T-helper 1 cell treated with Interleukin-12 subunit alpha and Interleukin-12 subunit beta and Interleukin-4 antibody, amounts not matched to agents 30 ng/mL and 1 ng/mL, for 36 hours (primary cell): ENCODE data around the gene BAG1. TPM values are rescaled to one million over a fixed set of nuclear protein-coding genes. Genes with fewer than 3 reads are reported as not detected.

ENCODE experiments used
- intact Hi-C: fragments of 100-400 bp; cut with micrococcal nuclease; formaldehyde crosslinking; loops from one replicate; pipeline ENCODE4 v1.15.1; 2024
- total RNA-seq: library from RNA; stranded (reverse); gene quantifications from 2 replicates; pipeline ENCODE4 v1.2.3, GENCODE V29; 2022

Gene BAG1
- total RNA-seq, 1 donor from 2014 or later: 55.4 TPM

GRCh38 chr9:33285502-33285901, 21.0 kb upstream of the BAG1 start:
- intact Hi-C loops: no loop called here

- intact Hi-C loops: no loop called here
Observed at GRCh38 chr9:33277484-33277883, 13.0 kb upstream of the BAG1 start.

- intact Hi-C loops: no loop called here
Observed at GRCh38 chr9:33273972-33274328, 9.4 kb upstream of the BAG1 start.

GRCh38 chr9:33273266-33273971, 8.9 kb upstream of the BAG1 start:
- intact Hi-C loops: no loop called here

GRCh38 chr9:33272061-33272460, 7.6 kb upstream of the BAG1 start:
- intact Hi-C loops: no loop called here

- intact Hi-C loops: no loop called here
Observed at GRCh38 chr9:33270146-33270545, 5.6 kb upstream of the BAG1 start.

GRCh38 chr9:33267151-33267767, 2.8 kb upstream of the BAG1 start:
- intact Hi-C loops: loop anchor here (10.0 kb wide), 2 partner anchors 908 to 1108 kb away; partner anchors contain the start of genes MYORG and UBAP1

- intact Hi-C loops: loop anchor here (1.0 to 10.0 kb wide), 5 partner anchors 150 to 1109 kb away; partner anchors contain the start of genes DCAF12, KIF24, MYORG and NUDT2
Observed at GRCh38 chr9:33265211-33265865, 830 bp upstream of the BAG1 start.

GRCh38 chr9:33264003-33264472, 470 bp downstream of the BAG1 start:
- intact Hi-C loops: loop anchor here (1.0 to 10.0 kb wide), 16 partner anchors 26 to 1194 kb away; partner anchors contain the start of genes APTX, B4GALT1, DCAF12 and DNAI1

- intact Hi-C loops: loop anchor here (1.0 to 10.0 kb wide), 16 partner anchors 27 to 1195 kb away; partner anchors contain the start of genes APTX, B4GALT1, DCAF12 and DNAI1
Observed at GRCh38 chr9:33263131-33264002, 1.1 kb downstream of the BAG1 start.

- intact Hi-C loops: loop anchor here (10.0 kb wide), 2 partner anchors 914 to 1114 kb away; partner anchors contain the start of genes MYORG and UBAP1
Observed at GRCh38 chr9:33260372-33260771, 4.1 kb downstream of the BAG1 start.

- intact Hi-C loops: no loop called here
Observed at GRCh38 chr9:33257276-33257675, 7.2 kb downstream of the BAG1 start.

GRCh38 chr9:33256236-33256635, 8.3 kb downstream of the BAG1 start:
- intact Hi-C loops: no loop called here

- intact Hi-C loops: no loop called here
Observed at GRCh38 chr9:33255471-33255870, 9.0 kb downstream of the BAG1 start.

- intact Hi-C loops: no loop called here
Observed at GRCh38 chr9:33255014-33255413, 9.5 kb downstream of the BAG1 start.

- intact Hi-C loops: no loop called here
Observed at GRCh38 chr9:33254211-33254610, 10.3 kb downstream of the BAG1 start.

GRCh38 chr9:33250458-33250995, 14.0 kb downstream of the BAG1 start:
- intact Hi-C loops: no loop called here

- intact Hi-C loops: no loop called here
Observed at GRCh38 chr9:33249983-33250382, 14.5 kb downstream of the BAG1 start.

GRCh38 chr9:33249087-33249658, 15.3 kb downstream of the BAG1 start:
- intact Hi-C loops: no loop called here

- intact Hi-C loops: no loop called here
Observed at GRCh38 chr9:33248606-33249005, 15.9 kb downstream of the BAG1 start.
